ENCODE data around the gene KCNK7.

DNA sequence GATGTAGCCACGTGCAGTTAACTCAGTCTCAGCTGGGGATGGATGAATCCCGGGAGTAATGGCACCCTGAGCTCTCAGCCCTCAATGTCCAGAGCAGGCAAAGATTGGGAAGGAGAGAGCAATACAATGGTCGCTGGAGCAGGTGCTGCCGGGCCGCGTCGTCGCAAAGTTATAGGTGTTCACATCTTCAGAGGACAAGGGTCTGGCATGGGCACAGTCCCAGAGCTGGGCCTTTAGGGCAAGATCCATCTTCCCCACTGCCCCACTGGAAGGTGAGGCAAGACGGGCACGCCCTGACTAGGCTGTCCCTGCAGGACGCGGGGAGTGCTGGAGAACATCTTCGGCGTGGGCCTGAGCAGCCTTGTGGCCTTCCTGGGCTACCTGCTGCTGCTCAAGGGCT lies 27.6 kb upstream of the KCNK7 start:
- TF ChIP-seq, protein P1, sequence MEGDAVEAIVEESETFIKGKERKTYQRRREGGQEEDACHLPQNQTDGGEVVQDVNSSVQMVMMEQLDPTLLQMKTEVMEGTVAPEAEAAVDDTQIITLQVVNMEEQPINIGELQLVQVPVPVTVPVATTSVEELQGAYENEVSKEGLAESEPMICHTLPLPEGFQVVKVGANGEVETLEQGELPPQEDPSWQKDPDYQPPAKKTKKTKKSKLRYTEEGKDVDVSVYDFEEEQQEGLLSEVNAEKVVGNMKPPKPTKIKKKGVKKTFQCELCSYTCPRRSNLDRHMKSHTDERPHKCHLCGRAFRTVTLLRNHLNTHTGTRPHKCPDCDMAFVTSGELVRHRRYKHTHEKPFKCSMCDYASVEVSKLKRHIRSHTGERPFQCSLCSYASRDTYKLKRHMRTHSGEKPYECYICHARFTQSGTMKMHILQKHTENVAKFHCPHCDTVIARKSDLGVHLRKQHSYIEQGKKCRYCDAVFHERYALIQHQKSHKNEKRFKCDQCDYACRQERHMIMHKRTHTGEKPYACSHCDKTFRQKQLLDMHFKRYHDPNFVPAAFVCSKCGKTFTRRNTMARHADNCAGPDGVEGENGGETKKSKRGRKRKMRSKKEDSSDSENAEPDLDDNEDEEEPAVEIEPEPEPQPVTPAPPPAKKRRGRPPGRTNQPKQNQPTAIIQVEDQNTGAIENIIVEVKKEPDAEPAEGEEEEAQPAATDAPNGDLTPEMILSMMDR (IDR thresholded peaks at IDR 0.05): no peak
- TF ChIP-seq SIN3A (IDR thresholded peaks at IDR 0.05; ENCODE audit: borderline replicate concordance, insufficient read depth, low read depth, low read length): no peak

All from Panc1 (cell line).